Adipocyte (in vitro differentiated cells): ENCODE results near the gene FYB1.

ENCODE experiments used
- DNase-seq: peaks from one replicate; pipeline ENCODE4 v3.0.0-alpha.2; 2015; ENCODE audit warnings: low read depth
- H3K27me3 ChIP-seq: replicated peaks from 2 replicates; pipeline ENCODE4 v1.7.0; 2013; ENCODE audit warnings: mild to moderate bottlenecking, low read length, moderate library complexity; ENCODE audit not compliant: control insufficient read depth, insufficient read depth
- H3K36me3 ChIP-seq: 2 replicates; pipeline ENCODE4 v1.7.0; 2013; ENCODE audit warnings: low read length, mild to moderate bottlenecking, moderate library complexity; ENCODE audit not compliant: control insufficient read depth, insufficient read depth, severe bottlenecking
- H3K4me1 ChIP-seq: 2 replicates; pipeline ENCODE4 v1.7.0; 2013; ENCODE audit warnings: mild to moderate bottlenecking, low read length, moderate library complexity; ENCODE audit not compliant: control insufficient read depth, insufficient read depth
- H3K4me3 ChIP-seq: 2 replicates; pipeline ENCODE4 v1.7.0; 2013; ENCODE audit warnings: mild to moderate bottlenecking, low read length, moderate library complexity
- H3K9ac ChIP-seq: 2 replicates; pipeline ENCODE4 v1.7.0; 2013; ENCODE audit warnings: mild to moderate bottlenecking, low read length, moderate library complexity
- H3K9me3 ChIP-seq: 2 replicates; pipeline ENCODE4 v1.7.0; 2013; ENCODE audit warnings: mild to moderate bottlenecking, low read length, moderate library complexity; ENCODE audit not compliant: control insufficient read depth

Gene FYB1

GRCh38 chr5:39214912-39215709, 4.3 kb downstream of the FYB1 start:
- DNase-seq: no peak
- Histone ChIP-seq H3K4me1 (peaks cover 30% of the 10 kb centered on the region), H3K9me3 (no peaks in the 10 kb centered on the region), H3K4me3 (no peak overlapping the region), H3K9ac (no peak overlapping the region), H3K36me3 (no peaks in the 10 kb centered on the region), H3K27me3 (no peaks in the 10 kb centered on the region)

DNA sequence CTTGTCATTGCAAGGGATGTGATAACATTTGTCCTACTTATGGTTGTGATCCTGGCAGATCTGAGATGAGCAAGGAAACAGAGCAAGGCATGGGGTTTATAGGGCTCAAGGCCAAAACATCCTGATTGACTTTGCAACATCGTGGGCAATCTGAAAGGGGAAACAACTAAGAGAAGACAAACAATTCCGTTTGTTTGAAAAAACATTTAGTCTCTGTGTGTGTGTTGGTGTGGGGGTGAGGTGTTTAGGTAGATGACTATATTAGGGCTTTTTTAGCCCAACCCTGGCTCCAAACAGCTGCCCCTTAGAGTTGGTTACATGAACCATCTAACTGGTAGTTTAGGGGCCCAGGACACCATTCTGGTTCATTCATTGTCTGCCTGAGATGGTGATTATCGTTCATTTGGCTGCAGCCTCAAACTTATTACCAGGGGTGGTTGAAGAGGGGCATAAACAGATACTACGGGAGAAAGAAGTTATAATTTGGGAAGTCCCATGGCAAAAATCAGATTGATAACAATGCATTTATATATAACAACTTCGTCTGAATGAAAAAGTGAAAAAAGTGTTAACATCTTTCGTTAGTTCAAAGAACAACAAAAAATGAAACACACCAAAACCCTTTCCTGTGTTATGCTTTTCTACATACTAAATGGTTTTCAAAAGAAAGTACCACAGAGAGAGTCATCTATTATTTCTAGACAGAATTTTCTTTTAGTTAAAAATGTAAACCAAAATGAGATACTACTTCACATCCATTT, 5.7 kb downstream of the FYB1 start:
- Histone ChIP-seq H3K9ac (no peak overlapping the region), H3K9me3 (no peaks in the 10 kb centered on the region), H3K4me1 (peaks cover 15% of the 10 kb centered on the region), H3K36me3 (no peaks in the 10 kb centered on the region), H3K27me3 (no peaks in the 10 kb centered on the region), H3K4me3 (no peak overlapping the region)
- DNase-seq: no peak

- DNase-seq: no peak
- no peaks in the 10 kb centered on the region for H3K27me3 ChIP-seq
Observed at GRCh38 chr5:39211773-39212172, 7.6 kb downstream of the FYB1 start.

DNA sequence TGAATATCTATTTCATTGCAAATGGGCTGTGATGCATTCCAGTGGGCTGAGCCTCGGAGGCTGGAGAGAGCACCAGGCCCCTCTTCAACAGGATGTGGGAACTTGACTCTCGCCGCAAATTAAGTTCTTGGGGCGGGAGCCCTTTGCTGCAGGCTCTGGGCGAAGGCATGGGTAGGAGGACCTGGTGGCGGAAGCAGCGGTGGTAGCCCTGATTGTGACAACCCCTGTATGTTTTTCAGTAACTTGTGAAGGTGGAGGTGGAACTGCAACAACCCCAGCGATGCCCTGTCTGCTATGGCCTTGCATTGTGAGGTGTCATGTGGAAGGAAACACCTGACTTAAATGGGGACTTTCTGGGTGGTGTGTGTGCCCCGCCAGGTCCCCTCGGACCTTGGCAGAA, 9.4 kb downstream of the FYB1 start:
- Histone ChIP-seq H3K4me3 (no peak overlapping the region), H3K4me1 (peaks cover 10% of the 10 kb centered on the region), H3K9ac (no peak overlapping the region), H3K9me3 (no peaks in the 10 kb centered on the region), H3K27me3 (no peaks in the 10 kb centered on the region), H3K36me3 (no peaks in the 10 kb centered on the region)
- no peak for DNase-seq

More at GRCh38 chr5:39211773-39212172, 7.6 kb downstream of the FYB1 start:
- H3K9ac ChIP-seq: no peak overlapping the region
- H3K9me3 ChIP-seq: no peaks in the 10 kb centered on the region
- no peak overlapping the region for H3K4me3 ChIP-seq
- H3K36me3 ChIP-seq: no peaks in the 10 kb centered on the region
- peaks cover 8% of the 10 kb centered on the region for H3K4me1 ChIP-seq

GRCh38 chr5:39208471-39208870, 10.9 kb downstream of the FYB1 start:
- no peak overlapping the region for H3K9ac ChIP-seq
- no peak for DNase-seq
- no peaks in the 10 kb centered on the region for H3K36me3 ChIP-seq
- peaks cover 10% of the 10 kb centered on the region for H3K4me1 ChIP-seq
- H3K9me3 ChIP-seq: no peaks in the 10 kb centered on the region
- no peak overlapping the region for H3K4me3 ChIP-seq
- H3K27me3 ChIP-seq: no peaks in the 10 kb centered on the region

DNA sequence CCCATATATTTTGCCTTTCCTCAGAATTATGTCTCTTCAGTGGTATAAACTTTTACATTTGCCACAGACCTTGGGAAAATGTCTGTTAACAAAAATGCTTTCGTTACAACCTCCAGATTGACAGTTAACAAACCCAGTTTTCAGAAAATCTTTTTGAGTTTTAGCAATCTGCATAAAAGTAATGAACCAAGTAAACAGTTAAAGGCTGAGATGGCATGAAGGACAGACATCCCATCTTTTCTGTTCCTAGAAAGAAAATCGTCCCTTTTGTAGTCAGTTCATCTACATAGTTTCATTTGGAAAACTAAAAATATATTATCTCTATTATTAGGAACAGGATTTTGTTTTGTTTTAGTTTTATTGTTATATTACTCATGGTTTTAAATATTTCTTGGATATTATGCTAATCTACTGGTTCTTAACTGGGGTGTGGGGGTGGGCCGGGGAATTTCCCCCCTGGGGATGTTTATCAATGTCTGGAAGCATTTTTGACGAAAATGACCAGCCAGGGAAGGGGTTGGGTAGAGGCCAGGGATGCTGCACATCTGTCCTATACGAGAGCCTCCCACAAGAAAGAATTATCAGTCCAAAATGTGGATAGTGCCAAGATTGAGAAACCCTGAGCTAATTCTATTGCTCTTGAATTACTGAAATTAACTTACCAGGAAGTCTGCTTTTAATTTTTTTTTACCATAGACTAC, 11.9 kb downstream of the FYB1 start:
- H3K4me3 ChIP-seq: no peak overlapping the region
- peaks cover 10% of the 10 kb centered on the region for H3K4me1 ChIP-seq
- no peaks in the 10 kb centered on the region for H3K9me3 ChIP-seq
- DNase-seq: no peak
- no peak overlapping the region for H3K9ac ChIP-seq
- H3K27me3 ChIP-seq: no peaks in the 10 kb centered on the region
- H3K36me3 ChIP-seq: no peaks in the 10 kb centered on the region

DNA sequence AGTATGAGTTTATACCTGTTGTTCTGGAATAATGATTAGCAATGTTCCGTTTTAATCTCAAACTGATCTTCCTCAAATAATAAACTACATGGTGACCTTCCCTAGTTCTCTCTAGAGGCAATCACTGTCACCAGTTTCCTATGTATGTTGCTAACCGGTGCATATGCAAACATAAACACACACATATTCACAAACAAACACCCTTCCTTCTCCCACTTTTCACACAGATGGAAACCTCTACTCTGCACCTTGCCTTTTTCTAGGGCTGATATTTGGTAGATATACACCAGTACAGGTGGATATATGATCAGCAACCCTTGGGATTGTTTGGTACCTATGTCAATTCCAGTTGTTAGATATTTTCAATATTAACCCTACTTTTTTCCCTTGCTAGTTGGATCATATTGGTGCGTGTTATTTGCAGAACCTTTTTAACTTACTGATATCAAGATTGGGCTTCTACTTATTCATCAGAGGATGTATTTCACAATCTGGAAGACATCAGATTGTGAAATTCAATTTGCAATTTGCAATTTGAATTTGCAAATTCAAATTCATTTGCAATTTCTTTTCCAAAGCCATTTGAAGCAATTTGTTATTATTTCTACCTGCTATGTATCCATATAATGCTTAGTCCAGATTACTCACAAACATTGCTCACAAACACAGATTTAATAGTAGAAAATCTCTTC, 12.6 kb downstream of the FYB1 start:
- Histone ChIP-seq H3K27me3 (no peaks in the 10 kb centered on the region), H3K4me1 (peaks cover 10% of the 10 kb centered on the region), H3K4me3 (no peak overlapping the region), H3K36me3 (no peaks in the 10 kb centered on the region), H3K9me3 (no peaks in the 10 kb centered on the region), H3K9ac (no peak overlapping the region)
- no peak for DNase-seq

DNA sequence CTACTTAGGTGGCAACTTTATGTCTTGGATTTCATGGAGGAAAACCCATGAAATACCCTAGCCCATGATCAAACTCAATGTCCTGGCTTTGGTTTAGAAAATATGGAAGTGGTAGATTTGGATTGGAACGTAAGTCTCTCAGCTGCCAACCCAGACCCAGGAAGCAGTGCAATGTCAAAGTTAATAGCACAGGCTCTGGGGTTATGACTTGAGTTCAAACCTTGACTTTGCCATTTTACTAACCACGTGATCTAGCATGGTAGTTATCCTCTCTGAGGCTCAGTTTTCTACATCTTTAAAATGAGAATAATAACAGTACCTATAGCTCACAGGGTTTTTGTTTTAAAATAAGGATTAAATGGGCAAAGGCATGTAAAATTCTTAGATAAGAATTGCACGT, 13.8 kb downstream of the FYB1 start:
- Histone ChIP-seq H3K9ac (no peak overlapping the region), H3K4me1 (peaks cover 10% of the 10 kb centered on the region), H3K36me3 (no peaks in the 10 kb centered on the region), H3K4me3 (no peak overlapping the region), H3K27me3 (no peaks in the 10 kb centered on the region), H3K9me3 (no peaks in the 10 kb centered on the region)
- no peak for DNase-seq

DNA sequence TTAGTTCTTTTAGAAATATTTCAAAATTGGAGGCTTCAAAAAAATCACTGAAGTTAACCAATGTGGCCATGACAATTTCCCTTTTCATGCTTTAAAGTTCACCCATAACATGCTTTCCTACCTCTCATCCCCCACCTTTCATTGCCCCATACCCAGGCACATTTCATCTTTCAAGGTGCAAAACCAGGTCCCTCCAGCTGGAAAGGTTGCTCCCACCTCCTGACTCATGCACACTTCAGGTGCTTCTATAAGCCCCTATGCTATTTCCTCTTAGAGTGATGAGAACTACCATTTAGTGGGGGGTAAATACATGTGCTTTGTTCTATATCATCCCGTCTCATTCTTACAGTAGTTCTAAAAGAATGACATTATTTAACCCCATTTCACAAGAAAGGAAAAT, 15.4 kb downstream of the FYB1 start:
- H3K9ac ChIP-seq: no peak overlapping the region
- H3K27me3 ChIP-seq: no peaks in the 10 kb centered on the region
- DNase-seq: no peak
- H3K36me3 ChIP-seq: no peaks in the 10 kb centered on the region
- H3K4me1 ChIP-seq: peaks cover 16% of the 10 kb centered on the region
- H3K9me3 ChIP-seq: no peaks in the 10 kb centered on the region
- no peak overlapping the region for H3K4me3 ChIP-seq

GRCh38 chr5:39203275-39203922, 16.0 kb downstream of the FYB1 start:
- no peaks in the 10 kb centered on the region for H3K36me3 ChIP-seq
- no peak overlapping the region for H3K4me3 ChIP-seq
- H3K9me3 ChIP-seq: no peaks in the 10 kb centered on the region
- no peak for DNase-seq
- H3K4me1 ChIP-seq: peaks cover 16% of the 10 kb centered on the region
- H3K27me3 ChIP-seq: no peaks in the 10 kb centered on the region
- H3K9ac ChIP-seq: no peak overlapping the region
